Measurements from ENCODE around the gene DOCK1.
"Not testable (repeated sequence)": the region's sequence is repeated elsewhere in the genome, so short reads cannot be mapped to it uniquely, and the experiment has no call there.

Gene DOCK1

DNA sequence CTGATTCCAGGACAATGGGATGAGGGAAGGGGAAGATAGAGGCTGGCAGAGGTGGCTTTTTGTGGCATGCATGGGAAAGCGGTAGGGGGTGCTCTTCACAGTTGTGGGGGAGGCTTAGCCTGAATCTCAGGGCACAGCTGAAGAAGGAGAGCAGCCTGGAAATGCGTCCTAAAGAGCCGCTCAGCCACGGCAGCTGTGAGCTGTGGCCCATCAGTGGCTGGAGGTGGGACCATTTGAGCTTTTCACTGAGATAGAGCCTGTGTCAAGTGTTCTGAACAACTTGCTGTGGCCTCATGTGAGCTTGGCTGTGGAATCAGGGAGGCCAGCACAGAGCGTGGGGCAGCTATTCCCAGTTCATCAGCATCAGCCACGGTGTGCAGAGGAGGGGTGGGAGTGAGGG is 391.5 kb downstream of the DOCK1 start:
- DNase-seq: no peak

DNA sequence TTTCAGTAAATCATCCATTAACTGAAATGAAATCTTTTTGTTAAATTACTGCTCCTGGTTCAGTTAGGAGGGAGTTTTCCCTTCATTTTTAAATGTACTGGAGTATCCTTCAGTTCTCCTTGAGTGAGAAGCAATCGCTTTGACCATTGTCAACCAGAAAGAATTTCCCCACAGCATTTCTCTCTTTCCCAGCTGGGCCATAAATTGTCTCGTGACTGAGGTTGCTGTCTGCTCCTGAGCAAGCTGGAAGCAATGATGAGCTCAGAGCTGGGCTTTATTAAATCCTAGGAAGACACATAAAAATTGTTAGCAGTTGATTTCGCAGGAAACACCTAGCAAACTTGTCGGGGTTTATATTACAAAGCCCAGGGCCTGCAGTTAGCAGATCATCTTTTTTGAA is 393.2 kb downstream of the DOCK1 start:
- no peak for DNase-seq

DNA sequence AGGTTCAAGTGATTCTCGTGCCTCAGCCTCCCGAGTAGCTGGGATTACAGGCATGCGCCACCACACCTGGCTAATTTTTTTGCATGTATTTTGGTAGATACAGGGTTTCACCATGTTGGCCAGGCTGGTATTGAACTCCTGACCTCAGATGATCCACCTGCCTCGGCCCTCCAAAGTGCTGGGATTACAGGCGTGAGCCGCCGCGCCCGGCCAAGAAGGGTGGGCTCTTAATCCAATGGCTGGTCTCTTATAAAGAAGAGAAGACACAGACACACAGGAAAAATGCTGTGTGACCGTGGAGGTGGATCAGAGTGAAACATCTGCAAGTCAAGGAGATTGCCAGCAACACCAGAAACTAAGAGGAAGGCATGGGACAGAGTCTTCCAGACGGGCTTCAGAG is 394.0 kb downstream of the DOCK1 start:
- DNase-seq: not testable (repeated sequence)

DNA sequence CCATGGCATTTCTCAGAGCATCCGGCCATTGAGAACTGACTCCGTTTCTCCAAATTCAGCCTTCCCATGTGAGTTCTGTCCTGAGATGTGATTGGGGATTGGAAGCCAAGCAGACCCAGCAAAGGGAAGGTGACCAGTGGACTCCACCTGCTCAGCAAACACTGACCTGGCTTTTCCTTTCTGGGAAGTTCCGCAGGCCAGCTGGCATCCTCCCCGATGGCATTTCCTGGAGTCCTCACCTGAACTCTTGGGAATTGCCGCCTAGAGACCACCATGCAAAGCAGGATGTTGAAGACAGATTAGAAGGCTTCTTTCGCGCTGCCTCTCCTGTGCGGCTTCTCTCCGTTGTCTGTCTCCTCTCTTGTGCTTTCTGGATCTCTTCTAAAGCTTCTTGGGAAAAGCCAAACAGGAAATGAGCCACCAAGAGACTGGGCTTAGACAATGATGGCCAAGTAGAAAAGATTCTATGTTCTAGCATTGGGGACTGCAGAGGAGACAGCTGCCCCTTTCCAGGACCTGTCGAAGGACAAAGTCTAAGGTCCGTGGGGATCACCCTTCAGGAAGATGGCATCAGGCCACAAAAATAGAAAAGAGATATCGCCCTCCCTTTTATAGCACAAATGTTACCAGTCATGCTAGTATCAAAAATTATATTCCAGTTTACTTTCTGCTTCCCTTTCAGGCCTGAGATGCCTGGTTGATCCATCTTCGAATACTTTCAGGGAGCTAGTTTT is 394.9 kb downstream of the DOCK1 start:
- no peak for DNase-seq

DNA sequence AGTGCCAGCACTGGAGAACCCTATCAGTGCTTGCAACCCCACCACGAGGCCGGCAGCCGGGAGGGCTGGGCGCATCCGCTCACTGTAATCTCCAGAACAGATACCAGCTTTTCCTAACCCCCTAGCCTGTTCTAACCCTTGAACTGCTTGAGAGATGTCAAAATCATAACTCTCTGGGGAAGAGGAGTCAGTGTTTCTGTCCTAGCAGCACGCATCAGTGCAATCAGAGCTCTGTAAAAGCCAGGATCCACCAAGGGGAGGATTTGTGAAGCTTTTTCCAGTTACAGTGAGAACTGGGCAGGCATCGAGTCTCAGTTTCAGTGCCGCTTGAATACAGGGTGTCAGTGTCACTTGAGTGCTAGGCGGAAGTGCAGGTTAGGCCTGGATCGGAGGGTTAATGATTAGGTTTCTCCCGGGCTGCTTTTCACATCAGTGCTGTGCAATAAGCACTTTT is 395.7 kb downstream of the DOCK1 start:
- no peak for DNase-seq

DNA sequence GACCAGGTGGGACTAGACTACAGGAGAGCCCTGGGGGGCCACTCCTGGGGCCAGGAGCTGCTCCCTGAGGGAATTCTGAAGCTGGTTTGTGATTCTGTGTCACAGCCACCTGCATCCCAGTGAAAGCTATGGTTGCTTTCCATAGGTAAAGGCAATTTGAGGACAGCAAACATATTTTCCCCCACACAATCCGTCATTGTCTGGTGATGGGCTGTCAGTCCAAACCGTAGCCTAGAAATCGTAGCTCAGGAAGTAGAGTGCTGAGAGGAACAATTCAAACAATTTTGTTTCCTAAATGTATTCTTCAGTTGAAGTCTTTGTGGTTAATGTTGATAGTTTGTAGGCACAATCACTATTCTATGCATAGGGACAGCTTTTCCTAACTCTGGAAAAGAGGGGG is 397.1 kb downstream of the DOCK1 start:
- DNase-seq: peak; percentile 84

DNA sequence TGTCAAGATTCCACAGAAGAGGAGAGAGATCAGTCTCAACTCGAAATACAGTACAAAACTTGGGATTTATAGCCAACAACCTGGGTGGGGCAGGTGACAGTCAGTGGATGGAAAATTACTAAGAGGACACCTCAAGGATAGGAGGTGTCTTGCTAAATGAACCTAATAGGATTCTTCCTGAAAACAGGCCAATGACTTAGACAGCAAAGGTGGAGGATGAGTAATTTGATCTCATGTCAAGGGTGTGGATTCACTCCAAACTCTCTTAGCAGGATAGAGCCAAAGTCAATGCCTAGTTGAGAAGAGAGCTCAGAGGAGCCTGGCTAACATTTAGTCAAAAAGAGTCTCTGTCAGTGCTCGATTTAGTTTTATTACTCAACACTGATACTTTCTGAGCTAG is 397.9 kb downstream of the DOCK1 start:
- DNase-seq: no peak

- no peak for DNase-seq
Measured at GRCh38 chr10:127303746-127304145, 398.5 kb downstream of the DOCK1 start.

GRCh38 chr10:127306479-127306878 is 401.3 kb downstream of the DOCK1 start:
- no peak for DNase-seq

- no peak for DNase-seq
Measured at GRCh38 chr10:127307338-127307737, 402.1 kb downstream of the DOCK1 start.

- no peak for DNase-seq
Measured at GRCh38 chr10:127308031-127308430, 402.8 kb downstream of the DOCK1 start.

DNA sequence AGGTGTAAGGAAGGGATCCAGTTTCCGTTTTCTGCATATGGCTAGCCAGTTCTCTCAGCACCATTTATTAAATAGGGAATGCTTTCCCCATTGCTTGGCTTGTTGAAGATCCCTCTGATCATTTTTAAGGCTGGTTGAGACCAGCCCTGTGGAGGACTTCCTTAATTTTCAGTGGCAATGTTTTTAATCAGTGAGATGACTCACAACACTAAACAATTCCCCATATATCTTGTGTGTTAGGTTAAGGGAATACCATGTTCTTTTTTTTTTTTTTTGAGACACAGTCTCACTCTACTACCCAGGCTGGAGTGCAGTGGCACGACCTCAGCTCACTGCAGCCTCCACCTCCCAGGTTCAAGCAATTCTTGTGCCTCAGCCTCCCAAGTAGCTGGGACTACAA is 404.4 kb downstream of the DOCK1 start:
- not testable (repeated sequence) for DNase-seq

DNA sequence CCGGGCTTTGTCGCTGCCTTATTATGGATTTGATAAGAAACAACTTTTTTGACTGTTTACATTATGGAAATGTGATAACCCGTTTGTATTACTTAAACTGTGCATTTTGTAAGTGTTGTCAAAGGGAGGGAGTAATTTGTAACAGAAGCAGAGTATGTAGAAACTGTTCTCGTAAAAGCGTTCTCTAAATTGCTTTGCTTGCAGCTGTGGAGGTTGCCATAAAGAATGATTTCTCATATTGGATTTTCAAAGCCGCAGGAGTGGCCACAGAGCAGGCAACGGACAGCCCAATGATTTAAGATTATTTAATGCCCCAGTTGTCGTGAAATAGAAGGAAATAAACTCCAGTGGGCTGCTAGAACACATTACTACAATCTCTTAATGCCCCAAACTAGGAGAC is 405.2 kb downstream of the DOCK1 start:
- no peak for DNase-seq

- DNase-seq: no peak
Measured at GRCh38 chr10:127310923-127311322, 405.7 kb downstream of the DOCK1 start.

DNA sequence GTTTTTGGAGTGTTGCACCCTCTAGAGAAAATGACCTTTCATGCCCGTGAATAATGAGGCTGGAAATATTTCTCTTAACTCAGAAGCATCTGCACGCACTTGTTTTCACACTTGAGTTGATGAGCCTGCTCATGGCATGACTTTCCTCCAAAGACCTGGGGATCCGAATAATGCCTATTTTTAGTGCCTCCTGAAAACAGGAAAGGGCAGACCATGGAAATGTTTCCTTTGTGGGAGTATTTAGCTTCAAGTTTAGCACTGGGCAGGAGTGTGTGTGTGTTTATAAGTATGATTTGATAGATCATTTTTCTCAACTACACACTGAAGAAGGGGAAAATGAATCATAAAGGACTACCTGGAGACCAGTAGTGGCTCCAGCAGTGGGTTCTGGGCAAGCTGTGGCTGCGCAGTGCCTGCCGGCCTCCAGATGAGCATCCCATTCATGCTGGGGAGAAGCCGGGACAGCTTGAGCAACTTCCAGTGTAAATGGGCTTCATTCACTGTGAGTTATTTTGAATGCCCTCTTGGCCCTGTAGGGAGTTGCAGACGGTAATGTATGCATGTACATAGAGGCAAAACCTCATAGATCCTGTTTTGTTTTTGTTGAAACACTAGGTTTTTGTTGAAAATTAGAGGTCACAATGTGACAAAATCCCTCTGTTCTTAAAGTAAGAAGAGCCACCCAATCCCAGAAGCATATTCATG is 408.9 kb downstream of the DOCK1 start:
- no peak for DNase-seq

DNA sequence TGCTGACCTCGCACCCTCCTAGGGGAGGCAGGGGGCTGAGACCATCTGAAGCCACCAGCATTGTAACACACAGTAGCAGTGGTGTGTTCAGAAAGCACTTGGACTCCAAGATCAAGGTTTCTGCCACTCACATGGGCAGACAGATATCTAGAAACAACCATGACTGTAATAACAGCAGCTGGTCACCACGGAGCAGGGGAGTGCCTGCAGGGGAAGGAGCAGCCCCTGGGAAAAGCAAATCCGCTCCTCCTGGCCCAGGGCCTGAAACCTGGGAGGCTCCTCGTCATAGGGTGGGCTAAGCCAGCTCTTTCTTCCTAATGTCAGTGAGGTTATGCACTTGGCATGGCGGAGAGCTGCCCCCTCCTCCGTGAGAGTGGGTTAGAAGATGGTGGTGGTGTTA is 409.6 kb downstream of the DOCK1 start:
- DNase-seq: no peak

DNA sequence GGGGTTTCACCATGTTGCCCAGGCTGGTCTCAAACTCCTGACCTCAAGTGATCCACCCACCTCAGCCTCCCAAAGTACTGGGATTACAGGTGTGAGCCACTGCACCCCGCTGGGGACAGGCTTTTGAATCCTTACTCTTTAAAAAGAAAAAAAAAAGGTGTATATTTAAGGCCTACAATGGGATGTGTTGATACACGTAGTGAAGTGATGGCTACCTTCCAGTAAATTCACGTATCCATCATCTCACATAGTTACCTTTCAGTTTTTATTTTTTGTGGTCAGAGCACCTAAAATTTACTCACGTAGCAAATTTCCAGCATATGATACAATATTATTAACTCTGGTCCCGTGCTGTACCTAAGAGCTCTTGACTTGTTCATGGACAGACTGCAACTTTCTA is 410.7 kb downstream of the DOCK1 start:
- peak; percentile 6 for DNase-seq

- peak; percentile 64 for DNase-seq
Measured at GRCh38 chr10:127318396-127318795, 413.2 kb downstream of the DOCK1 start.

DNA sequence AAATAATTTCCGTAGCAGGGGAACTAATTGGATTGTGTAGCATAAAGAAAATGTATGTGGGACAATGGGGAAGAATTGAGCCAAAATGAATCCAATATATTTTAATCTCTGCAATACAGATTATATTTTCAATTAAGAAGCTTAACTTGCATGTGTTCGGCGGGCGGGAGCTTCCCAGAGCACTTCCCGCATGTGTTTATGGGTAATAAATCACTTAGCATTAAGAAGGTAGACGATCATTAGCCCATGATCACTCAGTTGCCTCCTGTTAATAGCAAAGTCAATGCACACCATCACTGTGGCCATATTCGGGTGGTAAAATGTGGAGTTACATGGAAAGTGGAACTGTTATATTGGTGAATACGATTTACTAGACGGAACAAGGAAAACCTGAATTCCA is 414.0 kb downstream of the DOCK1 start:
- no peak for DNase-seq

- DNase-seq: no peak
Measured at GRCh38 chr10:127319691-127320090, 414.5 kb downstream of the DOCK1 start.

DNA sequence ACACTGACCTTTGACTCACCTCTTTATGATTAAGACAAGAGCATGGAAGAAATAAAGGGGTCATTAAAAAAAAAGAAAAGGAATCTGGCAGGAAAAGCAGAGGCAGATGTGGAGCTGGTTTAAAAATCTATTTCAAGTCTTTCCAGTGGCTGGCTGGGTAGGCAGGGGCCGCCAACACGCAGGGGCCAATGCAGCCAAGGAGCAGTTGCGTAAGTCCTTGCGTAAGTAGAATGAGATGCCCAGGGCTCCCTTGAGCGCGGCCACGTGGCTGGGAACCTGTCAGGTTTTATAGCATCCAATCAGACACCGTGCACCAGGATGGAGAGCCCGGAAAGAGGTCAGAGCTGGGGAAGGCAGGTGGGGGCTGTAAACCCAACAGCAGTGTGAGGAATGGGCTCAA is 414.9 kb downstream of the DOCK1 start:
- no peak for DNase-seq

DNA sequence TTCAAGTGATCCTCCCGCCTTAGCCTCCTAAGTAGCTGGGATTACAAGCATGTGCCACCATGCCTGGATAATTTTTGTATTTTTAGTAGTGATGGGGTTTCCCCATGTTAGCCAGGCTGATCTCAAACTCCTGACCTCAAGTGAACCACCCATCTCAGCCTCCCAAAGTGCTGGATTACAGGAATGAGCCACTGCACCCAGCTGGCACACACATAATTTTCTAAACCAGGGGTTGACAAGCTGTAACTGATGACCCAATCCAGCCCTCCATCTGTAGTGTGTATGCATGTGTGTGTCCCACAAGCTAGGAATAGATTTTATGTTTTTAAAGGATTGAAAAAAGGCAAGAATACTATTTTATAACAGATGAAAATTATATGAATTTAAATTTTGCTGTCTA is 417.1 kb downstream of the DOCK1 start:
- DNase-seq: no peak

DNA sequence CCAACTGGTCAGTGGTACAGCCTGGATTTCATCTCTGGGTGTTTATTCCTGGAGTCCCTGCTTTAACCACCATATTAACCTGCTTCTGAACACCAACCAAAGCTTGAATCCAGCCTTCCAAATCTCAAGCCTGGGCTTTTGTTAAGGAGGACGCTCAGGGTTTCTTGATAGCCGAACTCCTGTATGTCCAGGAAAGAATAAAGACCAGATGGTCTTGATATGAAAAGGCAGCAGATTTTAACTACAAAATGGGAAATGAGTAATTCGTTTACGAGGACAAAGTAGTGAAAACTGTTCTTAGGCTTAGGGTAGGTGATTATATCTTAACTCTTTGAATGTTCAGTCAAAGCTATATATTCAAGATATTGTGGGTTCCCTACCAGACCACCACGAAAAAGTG is 420.3 kb downstream of the DOCK1 start:
- DNase-seq: no peak

- no peak for DNase-seq
Measured at GRCh38 chr10:127326883-127327282, 421.7 kb downstream of the DOCK1 start.

DNA sequence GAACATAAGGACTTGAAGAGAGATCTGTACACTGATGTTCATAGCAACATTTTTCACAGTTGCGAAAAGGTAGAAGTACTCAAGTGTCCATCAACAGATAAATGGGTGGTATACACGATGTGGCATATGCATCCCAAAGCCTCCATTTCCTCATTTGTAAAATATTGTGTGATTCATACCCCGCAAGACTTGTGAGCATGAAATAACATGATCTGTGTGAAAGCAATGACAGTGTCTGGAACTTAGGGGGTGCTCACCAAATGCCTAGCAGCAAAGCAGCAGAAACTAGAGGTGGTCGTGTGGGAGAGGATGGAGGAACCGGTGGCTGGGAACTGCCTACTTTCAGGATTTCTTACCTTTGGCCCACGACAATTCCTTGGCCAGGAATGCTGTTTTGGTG is 426.5 kb downstream of the DOCK1 start:
- no peak for DNase-seq

Data from NCI-H146 (cell line).